ENCODE data around the gene EML4.
"Not testable (repeated sequence)": the region's sequence is repeated elsewhere in the genome, so short reads cannot be mapped to it uniquely, and the experiment has no call there.

EML4 gene, protein sequence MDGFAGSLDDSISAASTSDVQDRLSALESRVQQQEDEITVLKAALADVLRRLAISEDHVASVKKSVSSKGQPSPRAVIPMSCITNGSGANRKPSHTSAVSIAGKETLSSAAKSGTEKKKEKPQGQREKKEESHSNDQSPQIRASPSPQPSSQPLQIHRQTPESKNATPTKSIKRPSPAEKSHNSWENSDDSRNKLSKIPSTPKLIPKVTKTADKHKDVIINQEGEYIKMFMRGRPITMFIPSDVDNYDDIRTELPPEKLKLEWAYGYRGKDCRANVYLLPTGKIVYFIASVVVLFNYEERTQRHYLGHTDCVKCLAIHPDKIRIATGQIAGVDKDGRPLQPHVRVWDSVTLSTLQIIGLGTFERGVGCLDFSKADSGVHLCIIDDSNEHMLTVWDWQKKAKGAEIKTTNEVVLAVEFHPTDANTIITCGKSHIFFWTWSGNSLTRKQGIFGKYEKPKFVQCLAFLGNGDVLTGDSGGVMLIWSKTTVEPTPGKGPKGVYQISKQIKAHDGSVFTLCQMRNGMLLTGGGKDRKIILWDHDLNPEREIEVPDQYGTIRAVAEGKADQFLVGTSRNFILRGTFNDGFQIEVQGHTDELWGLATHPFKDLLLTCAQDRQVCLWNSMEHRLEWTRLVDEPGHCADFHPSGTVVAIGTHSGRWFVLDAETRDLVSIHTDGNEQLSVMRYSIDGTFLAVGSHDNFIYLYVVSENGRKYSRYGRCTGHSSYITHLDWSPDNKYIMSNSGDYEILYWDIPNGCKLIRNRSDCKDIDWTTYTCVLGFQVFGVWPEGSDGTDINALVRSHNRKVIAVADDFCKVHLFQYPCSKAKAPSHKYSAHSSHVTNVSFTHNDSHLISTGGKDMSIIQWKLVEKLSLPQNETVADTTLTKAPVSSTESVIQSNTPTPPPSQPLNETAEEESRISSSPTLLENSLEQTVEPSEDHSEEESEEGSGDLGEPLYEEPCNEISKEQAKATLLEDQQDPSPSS

DNA sequence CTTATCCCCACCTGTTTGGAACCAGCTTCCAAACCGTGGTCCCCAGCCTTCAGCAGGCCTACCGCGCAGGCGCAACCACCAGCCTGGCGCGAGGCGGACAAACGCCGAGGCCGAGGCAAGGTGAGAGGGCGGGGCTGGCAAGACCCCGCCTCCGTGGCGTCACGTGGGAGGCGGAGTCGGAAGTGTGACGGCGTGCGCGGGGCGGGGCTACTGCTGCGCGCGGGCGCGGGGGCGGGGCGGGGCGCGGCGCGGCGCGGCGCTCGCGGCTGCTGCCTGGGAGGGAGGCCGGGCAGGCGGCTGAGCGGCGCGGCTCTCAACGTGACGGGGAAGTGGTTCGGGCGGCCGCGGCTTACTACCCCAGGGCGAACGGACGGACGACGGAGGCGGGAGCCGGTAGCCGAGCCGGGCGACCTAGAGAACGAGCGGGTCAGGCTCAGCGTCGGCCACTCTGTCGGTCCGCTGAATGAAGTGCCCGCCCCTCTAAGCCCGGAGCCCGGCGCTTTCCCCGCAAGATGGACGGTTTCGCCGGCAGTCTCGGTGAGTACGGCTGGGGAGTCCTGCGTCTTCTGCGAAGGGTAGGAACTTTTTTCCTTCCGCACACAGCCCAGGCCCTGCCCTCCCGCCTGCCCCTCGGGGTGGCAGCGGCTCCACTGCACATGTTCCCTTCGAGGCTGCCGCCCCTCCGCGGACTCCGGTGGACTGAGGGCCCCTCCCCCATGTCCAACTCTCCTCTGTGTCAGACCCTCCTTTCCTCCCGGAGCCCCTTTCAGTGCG lies at the start of gene EML4:
Gene EML4, plus strand, starts transcription at position 254 of the 774 bp plus-strand sequence. Its CDS starts 259 bp downstream, at position 513.
- DNase-seq = peak; percentile 56

DNA sequence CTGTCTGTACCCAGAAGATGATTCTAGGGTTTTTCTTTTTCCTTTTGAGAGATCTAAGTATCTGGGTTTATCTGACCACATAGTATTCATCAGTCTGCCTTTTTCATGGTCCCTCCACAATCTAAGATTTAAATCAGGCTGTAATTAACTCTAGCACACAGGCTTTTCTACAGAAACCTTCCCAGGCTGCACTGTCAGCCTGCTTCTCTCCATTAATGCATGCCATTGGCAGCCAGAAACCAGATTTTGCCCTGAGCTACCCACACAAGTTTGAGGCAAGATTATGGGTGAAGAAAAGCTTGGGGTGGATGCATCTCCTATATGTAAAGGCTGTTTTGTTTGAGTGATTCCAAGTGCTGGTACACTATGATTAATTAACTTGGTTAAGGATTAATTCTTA lies 45.7 kb upstream of the EML4 start:
- DNase-seq = no peak

DNA sequence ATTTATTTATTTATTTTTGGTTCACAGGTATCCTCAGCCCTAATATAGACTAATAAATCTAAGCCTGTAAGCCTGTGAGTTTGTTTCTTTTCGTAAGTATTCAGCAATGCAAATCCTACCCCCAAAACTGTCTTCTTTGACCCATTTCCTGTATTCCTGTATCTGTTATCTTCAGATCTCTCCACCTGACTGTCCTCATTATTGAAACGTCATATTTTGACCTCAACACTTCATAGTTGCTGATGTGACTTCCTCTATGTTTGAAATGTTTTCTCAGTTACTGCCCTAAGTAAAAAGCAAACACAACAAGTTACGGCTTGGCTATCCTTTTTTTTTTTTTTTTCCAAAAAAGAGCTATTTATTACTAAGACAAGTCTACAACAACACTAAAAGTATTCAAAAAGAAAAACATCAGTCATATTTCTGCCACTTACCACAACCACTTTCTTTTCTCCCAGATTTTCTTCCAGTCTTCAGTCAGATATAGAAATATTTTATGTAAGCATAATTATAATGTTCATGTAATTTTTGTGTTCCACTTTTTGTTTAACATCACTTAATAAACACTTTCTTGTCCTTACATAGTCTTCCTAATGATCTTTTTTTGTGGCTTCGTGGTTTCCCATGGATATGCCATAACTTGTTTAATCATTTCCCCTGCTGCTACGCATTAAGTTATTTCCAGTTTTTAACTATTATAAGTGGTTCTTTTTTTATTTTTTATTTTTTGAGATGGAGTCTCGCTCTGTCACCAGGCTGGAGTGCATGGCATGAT lies 45.0 kb upstream of the EML4 start:
- no peak for DNase-seq

DNA sequence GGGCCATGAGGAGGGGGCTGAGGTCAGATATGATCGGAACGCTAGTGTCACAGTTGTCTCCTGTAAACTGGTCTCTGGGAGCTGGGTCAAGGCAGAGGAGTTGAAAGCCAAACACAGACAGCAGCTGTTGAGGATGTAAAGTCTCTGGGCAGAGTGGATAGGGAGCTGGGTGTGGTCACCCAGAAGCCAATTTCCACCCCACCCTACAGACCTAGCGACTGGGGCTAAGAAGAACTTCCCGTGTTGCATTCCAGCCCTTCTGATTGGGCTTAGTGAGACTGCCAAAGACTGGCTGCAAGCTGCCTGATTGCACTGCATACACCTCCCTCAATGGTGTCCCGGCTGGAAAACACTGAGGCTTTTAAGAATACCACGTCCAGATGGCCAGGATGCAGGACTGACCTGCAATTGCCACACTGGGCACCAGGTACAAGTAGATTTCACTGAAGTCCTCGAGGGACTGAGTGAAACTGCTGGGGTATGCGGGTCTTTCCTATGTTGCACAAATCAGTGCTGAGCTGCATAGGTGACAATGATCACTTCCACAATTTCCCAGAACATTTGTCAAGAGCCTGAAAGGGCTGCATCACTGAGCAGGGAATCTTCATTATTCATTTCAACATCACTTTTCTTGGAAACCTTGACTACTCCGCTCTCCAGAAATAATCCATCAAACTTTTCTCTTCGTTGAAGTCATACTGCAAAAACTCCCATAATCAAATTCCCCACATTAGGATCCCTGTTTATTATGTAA lies 43.1 kb upstream of the EML4 start:
- DNase-seq = no peak

DNA sequence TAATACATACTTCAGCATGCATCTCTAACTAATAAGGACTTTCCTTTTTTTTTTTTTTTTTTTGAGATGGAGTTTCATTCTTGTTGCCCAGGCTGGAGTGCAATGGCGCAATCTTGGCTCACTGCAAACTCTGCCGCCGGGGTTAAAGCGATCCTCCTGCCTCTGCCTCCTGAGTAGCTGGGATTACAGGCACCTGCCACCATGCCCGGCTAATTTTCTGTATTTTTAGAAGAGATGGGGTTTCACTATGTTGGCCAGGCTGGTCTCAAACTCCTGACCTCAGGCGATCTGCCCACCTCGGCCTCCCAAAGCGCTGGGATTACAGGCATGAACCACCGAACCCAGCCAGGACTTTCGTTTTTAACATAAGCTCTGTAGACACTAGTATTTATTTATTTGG lies 42.3 kb upstream of the EML4 start:
- not testable (repeated sequence) for DNase-seq

DNA sequence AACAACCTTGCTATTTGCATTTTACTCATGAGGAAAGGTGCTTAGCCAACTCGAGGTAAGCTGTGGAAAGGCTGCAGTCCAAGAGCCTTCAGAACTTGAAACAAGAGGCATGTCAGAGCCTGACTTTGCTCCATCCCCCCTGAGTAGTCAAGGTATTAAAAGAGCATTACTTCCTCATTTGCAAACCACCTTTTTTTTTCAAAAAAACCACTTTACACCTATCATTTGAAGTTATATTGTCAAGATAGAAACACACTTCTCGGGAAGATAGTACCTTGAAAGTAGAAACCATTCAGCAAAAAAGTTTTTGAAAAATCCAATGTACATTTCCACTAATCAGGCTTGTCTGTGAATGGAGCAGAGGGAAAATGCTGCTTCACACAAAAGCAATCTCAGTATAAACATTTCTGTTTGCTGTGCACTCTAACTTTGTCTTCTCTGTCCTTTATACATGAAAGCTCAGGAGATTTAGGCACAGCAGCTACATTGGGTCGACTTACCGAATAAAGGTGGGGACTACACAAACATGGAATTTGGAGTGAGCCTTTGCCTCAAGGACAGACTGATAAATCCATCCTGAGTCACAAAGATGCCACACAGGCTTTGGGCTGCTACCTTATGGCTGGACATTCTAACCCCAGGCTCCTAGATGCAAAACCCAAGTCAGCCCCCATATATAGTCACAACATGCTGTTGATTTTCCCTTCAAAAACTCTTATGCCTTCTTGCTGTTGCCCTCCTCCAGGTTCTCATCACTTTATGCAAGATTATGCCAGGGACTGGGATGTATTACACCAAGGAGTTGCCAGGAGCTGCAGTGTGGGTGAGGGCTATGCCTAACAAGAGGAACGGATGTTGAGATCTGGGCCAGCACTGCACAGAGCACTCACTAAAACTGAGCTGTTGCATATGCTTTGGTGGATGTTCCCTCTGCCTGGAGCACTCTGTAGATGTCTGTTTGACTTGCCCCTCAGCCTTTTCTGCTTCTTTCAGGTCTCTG lies 41.4 kb upstream of the EML4 start:
- DNase-seq = no peak

DNA sequence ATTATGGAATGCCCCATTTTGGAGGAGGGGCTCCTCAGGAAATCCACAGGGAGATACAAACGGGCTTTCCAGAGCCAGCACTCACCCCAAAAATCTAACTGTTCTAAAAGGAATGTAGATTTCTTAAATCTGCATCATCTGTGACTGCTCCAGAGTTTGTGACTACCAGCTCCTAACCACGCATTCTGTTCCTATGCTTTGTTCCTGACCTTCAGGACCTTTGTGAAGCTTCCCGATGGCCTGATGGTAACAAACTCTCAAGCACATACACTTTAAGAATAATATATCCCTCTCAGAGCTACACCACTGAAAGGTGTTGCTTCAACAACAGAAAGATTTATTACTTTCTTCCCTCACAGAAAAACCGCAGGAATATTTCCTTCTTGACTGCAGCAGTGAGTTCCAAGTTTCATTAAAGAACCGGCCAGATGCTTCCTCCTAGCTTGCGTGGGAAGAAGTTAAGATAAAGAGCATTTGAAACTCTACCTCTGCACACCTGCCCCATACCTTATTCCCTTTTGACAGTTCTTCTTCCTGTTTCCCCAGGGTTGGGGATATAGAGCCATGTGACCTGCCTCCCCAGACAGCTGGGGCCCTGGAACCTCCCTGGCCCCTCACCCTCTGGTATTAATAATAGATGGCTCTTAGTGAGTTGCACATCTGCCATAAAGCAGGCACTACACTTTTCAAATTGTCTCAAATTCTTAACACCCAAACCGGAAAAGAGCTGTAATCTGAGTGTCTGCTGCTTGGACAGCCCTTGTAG lies 40.2 kb upstream of the EML4 start:
- DNase-seq = no peak

DNA sequence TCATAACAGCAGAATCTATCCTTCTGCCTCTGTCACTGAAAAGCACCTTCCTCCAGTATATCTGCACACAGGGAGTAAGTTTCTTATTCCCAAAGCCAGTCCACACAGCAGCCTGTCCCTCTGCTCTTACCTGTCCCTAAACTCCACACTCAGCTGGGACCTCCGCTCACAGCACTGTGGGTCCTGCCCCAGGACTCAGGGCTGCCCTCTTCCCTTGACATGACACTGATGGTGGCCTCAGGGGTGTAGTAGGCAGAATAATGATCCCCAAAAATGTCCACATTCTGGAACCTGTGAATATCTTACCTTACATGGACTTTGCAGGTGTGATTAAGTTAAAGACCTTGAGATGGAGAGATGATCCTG lies 39.7 kb upstream of the EML4 start:
- no peak for DNase-seq

DNA sequence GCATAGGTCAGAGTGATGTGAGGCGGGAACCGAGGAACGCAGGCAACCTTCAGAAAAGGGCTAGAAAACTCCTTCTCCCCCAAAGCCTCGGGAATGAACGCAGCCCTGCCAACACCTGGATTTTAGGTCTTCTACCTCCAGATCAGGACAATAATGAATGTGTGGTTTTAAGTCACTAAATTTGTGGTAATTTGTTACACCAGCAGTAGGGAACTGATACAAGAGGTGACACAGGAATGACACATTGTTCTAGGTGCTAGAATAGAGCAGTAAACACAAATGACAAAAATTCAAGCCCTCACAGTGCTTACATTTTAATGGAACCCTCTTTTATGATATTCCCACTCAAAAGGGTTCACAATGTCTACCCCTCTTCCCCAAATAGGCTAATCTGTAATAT lies 39.2 kb upstream of the EML4 start:
- no peak for DNase-seq

DNA sequence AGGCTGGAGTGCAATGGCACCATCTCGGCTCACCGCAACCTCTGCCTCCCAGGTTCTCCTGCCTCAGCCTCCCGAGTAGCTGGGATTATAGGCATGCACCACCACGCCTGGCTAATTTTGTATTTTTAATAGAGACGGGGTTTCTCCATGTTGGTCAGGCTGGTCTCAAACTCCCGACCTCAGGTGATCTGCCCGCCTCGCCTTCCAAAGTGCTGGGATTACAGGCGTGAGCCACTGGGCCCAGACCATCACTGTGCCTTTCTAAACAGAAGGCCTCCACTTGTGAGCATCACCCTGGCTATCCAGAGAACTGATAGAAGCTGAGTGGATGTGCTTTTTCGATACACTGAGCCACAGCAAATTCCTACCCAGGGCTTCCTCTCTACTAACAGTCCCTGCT lies 38.3 kb upstream of the EML4 start:
- DNase-seq = not testable (repeated sequence)

DNA sequence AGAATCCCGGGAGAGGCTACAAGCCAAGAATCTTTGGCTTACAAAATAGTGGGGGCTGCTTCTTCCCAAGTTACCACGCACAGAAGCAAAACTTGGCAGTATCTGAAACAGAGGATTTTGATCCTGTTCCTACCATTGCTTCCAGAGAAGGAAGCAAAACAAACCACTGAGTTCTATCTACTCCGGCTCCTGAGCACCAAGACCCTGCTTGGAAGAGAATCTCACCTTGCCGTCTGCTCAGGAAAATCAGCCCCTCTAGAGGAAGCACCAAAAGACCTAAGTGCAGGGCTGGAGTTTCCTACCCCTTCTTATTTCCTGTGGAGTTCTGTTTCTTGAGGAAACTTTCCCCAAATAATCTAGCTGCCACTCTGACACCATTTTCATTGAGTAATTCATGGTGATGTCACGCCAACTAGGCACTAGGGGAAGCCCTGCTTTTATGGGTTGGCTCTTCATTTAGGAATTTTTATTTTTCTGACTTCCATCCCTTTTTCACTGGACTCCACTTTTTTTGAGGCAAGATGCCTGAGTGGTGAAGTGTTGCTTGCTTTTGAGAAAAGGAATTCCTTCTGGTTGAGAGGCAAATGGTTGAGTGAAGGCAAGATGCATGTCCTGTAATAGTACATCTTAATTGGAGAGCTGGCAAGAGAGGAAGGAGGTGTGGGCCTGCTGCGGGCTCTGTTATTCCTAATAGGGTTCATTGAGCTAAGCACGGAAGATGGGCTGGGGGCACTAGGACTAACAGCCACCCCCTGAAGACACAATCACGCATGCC lies 36.8 kb upstream of the EML4 start:
- no peak for DNase-seq

DNA sequence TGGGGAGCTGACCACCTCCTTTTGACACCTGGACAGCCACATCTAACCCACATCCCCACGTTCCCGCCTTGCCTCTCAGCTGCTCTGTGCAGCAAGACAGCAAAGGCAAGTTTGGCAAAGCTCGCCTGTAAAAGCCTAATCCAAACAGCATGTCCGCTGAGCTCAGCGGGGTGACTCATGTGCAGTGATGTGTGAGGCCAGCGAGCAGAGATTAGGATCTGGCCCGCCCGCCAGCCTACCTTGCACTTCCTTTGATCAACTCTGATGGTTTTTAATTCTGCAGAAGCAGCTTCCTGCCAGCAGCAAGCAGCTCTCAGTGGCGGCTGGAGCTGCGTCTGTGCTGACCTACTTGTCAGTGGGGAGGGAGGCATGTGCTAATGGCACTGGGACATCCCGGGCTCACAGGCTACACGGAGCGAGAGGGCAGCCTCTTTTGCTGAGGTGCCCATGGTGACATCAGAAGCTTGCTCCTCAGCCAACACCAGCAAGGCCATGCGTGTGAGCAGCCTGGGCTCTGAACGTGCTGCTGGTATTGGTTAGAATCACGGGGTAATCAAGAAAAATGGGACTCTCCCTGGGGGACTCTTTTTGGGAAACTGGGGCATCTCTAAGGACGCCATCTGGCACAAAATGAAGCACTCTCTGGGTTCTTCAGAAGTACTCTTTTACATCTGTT lies 36.0 kb upstream of the EML4 start:
- DNase-seq = no peak

DNA sequence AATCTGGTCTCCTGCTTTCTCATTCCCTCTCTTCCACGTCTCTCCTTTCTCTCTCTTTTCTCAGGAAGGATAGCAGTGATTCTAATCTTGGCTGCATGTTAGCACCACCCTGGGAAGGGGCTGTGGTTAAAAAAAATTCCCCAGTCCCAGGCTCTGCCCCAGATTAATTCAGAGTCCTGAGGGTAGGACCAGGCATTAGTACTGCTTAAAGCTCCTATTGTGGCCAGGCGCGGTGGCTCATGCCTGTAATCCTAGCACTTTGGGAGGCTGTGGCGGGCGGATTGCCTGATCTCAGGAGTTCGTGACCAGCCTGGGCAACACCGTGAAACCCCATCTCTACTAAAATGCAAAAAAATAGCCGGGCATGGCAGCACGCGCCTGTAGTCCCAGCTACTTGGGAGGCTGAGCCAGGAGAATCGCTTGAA lies 35.4 kb upstream of the EML4 start:
- DNase-seq = no peak

DNA sequence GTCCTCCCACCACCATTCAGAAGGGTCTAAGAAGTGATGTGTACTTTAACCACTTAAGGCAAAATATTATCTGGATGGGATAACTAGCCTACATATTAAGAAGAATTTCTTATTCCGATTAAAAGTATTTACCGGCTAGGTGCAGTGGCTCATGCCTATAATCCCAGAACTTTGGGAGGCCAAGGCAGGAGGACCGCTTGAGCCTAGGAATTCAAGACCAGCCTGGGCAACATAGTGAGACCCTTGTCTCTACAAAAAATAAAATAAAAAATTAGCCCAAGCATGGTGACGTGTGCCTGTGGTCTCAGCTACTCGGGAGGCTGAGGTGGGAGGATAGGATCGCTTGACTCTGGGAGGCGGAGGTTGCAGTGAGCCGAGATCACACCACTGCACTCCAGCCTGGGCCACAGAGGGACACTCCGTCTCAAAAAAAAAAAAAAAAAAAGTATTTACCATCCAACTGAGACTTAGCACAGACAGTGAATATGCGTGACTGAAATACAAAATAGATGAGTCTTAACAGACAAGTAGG lies 34.7 kb upstream of the EML4 start:
- not testable (repeated sequence) for DNase-seq

DNA sequence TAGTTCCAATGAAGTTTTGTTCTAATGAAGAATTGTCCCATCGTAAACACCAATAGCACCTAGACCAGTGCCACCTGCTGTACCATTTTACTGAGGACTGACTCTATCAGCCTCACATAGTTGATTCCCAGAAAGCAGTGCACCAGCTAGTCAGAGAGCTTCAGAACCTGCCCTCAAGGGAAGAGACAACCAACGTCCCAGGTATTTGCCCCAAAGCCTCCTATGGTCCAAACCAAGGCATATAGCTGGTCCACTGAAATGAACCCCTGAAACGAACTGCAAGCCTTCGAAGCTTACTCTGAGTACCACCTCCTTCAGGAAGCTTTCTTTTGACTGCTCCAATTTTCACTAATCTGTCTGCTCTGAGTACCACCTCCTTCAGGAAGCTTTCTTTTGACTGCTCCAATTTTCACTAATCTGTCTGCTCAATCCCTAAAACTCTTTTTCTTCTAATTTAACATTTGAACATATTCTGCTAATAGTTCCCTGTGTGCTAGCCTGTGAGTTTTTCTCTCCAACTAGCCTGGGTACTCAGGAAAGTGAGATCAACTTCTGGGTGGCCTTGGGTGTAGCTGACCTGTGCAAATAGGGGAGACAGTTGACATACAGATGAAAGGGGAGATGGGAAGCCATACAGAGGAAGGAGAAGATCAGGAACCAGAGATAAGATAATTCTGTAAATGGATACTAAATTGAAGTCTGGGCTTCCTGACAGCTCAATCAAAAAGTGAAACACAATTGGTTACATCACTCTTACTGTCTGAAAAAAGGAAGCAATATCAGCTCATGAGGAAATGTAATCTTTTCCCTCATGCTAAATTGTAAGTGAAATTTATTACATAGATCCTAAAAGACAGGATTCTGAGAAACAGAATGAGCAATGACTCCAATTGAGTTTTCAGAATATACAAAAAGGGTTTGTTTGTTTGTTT lies 33.5 kb upstream of the EML4 start:
- no peak for DNase-seq

DNA sequence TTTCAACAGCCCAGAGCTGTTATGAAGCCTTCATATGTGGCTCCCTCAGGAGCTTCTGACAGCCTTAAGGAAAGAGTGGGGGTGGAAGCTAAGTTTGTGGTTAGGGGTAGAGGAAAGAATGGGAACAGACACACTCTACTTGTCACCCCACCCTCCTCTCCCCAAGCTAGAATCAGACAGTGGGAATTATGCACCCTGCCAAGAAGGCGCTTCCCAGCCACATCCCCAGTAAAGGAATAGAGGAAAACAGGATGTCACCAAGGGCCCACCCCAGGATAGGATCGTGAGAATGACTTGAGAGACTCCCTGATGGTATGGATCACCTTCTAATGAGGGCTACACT lies 32.4 kb upstream of the EML4 start:
- DNase-seq = no peak

Data from NCI-H1417 treated with DMSO at 0.1 percent for 48 hours (cell line).